GM21526 (cell line): ENCODE results near the gene RPS6KA5.
A peak's percentile ranks its signal among the peaks of the same experiment; 100 is the strongest.
"Not testable (repeated sequence)": the region's sequence is repeated elsewhere in the genome, so short reads cannot be mapped to it uniquely, and the experiment has no call there.

Experiments
- ATAC-seq: cut with Tn5 transposase; IDR thresholded peaks from one replicate; pipeline ENCODE4 v1.9.1; 2021; ENCODE audit warnings: moderate library complexity; ENCODE audit not compliant: unreplicated experiment, low FRiP score

RPS6KA5 gene

GRCh38 chr14:90991690-90992443 is 68.6 kb downstream of the RPS6KA5 start:
- no peak for ATAC-seq

- no peak for ATAC-seq
Observed at GRCh38 chr14:90990141-90990540, 70.3 kb downstream of the RPS6KA5 start.

GRCh38 chr14:90987140-90987539 is 73.3 kb downstream of the RPS6KA5 start:
- no peak for ATAC-seq

GRCh38 chr14:90986510-90986909 is 73.9 kb downstream of the RPS6KA5 start:
- ATAC-seq = no peak

- peak; percentile 92 for ATAC-seq
Observed at GRCh38 chr14:90985601-90986242, 74.7 kb downstream of the RPS6KA5 start.

- ATAC-seq = no peak
Observed at GRCh38 chr14:90983560-90983959, 76.9 kb downstream of the RPS6KA5 start.

- no peak for ATAC-seq
Observed at GRCh38 chr14:90981636-90982035, 78.8 kb downstream of the RPS6KA5 start.

GRCh38 chr14:90980636-90981035 is 79.8 kb downstream of the RPS6KA5 start:
- ATAC-seq = not testable (repeated sequence)

GRCh38 chr14:90979515-90979914 is 80.9 kb downstream of the RPS6KA5 start:
- no peak for ATAC-seq

- no peak for ATAC-seq
Observed at GRCh38 chr14:90976101-90976500, 84.3 kb downstream of the RPS6KA5 start.

- ATAC-seq = no peak
Observed at GRCh38 chr14:90971687-90972086, 88.8 kb downstream of the RPS6KA5 start.

GRCh38 chr14:90970167-90970600 is 90.3 kb downstream of the RPS6KA5 start:
- no peak for ATAC-seq

GRCh38 chr14:90969531-90970166 is 90.8 kb downstream of the RPS6KA5 start:
- no peak for ATAC-seq

- ATAC-seq = no peak
Observed at GRCh38 chr14:90968025-90968424, 92.4 kb downstream of the RPS6KA5 start.

- ATAC-seq = no peak
Observed at GRCh38 chr14:90966493-90966892, 93.9 kb downstream of the RPS6KA5 start.

GRCh38 chr14:90965765-90966164 is 94.7 kb downstream of the RPS6KA5 start:
- no peak for ATAC-seq

- ATAC-seq = no peak
Observed at GRCh38 chr14:90963343-90963742, 97.1 kb downstream of the RPS6KA5 start.

- no peak for ATAC-seq
Observed at GRCh38 chr14:90962505-90963109, 97.8 kb downstream of the RPS6KA5 start.

GRCh38 chr14:90960818-90961217 is 99.6 kb downstream of the RPS6KA5 start:
- ATAC-seq = no peak

- ATAC-seq = no peak
Observed at GRCh38 chr14:90959344-90959743, 101.1 kb downstream of the RPS6KA5 start.

- ATAC-seq = no peak
Observed at GRCh38 chr14:90956273-90956672, 104.2 kb downstream of the RPS6KA5 start.
